IPS-NIHi7 (cell line): ENCODE data around the gene PMP22.

Source experiments
- DNase-seq: peaks from one replicate; pipeline ENCODE4 v3.0.0; 2012; ENCODE audit warnings: mixed read lengths; ENCODE audit errors: extremely low spot score

PMP22 gene

DNA sequence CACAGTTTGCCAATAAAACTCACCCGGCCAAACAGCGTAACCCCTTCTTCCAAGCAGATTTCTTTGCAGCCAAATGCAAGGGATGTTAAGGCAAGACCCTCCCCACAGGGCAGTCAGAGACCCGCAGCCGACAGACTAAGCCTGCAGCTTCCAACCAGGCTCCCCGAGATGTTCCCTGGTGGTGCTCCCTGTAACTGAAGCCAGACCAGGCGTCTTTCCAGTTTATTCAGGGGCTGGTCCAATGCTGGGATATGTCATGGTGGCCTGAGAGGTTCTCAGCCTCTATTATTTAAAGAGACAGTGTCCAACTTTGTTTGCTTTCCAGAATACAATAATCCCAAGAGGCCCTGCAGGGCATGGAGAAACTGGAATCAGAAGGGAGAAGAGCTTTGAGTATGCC lies at the start of gene PMP22:
PMP22 (minus strand) TSS at position 196 of the 400 bp plus-strand sequence. CDS start 4,599 bp downstream, outside the sequence.
- DNase-seq = no peak

DNA sequence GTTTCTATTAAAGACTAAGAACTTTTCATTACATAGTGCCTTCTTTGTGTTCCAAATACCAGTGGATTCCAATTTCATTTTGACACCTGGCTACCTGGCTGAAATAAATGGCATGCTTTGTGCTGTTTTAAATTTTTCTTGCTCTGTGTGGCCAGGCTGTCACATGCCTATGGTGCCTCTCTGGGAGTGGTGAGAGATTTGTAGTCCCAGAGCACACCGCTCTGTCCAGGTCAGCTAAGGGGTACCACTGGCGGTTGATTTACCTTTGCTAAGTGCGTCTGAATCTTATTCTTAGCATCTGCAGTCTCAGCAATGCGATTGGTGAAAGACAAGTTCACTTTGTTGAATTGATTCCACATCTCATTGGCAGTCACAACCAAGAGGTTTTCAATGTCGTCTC lies 46.9 kb upstream of the PMP22 start:
- DNase-seq = no peak

DNA sequence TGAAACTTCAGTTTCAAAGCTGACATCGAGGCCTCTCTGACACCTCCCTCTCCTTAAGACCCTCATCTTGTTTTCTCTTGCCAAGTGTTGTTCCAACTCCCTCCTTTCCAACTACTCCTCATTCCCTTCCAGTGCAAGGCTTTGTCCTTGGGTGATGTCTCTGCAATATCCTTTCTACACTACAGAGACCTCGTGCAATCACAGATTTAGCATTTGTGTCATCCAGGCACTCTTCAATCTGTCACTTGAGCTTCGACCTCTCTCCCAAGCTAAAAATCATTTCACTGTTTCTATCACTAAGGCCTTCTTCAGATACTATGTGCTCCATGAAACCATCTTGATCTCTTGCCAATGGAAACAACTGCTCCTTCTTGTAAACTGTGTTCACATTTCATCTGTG lies 44.7 kb upstream of the PMP22 start:
- no peak for DNase-seq

DNA sequence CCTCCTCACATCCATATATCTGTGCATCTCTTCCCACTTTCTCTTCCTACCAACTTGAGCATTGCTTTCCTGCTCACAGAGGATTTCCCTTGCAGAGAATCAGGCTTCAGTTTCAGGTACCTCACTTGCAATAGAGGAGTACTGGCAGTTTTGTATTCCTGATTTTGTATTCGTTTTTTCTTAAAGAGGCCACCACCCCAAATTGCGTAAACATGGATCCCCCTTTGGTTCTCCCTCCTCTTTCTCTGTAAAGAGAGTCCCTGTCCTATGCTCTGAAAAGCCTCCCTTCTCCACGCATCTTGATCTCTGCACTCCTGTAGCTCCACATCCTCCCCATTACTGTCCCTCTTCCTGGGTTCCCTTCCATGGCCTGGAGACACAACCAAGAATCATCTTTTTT lies 44.1 kb upstream of the PMP22 start:
- DNase-seq = no peak

DNA sequence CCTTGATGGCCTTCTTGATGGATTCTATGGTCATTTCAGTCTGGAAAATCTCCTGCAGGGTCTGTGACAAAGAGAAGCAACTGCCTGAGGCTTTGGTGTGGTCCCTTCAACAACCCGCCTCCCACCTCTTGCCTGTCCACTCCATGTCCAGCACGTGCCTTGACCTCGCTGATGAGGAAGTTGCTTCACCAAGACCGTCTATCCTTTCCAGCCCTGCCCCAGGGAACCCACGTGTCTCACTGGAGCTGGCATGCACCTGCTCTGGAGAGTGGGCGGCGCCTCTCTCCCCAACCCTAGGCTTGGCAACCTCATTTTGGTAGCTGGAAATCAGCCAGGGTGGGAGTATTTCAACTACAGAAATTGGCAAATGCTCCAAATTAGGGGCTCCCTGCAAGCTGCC lies 43.6 kb upstream of the PMP22 start:
- DNase-seq = no peak

DNA sequence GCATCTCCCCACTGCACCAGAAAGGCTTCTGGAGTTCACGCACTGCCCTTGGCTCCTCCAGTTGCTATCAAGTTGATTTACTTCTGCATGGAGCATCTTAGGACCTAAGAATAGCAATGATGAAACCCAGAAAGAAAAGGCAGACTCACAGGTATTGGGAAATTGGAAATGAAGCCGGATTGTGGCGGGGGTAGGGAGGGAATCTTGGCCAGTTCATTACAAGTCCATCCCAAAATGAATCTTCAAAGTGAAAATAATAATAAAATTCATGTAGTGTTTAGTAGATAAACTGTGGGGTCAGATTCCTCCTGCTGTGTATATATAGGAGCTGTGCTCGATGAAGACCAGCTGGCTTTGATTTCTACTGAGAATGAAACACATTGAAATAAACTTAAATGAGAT lies 42.6 kb upstream of the PMP22 start:
- no peak for DNase-seq

DNA sequence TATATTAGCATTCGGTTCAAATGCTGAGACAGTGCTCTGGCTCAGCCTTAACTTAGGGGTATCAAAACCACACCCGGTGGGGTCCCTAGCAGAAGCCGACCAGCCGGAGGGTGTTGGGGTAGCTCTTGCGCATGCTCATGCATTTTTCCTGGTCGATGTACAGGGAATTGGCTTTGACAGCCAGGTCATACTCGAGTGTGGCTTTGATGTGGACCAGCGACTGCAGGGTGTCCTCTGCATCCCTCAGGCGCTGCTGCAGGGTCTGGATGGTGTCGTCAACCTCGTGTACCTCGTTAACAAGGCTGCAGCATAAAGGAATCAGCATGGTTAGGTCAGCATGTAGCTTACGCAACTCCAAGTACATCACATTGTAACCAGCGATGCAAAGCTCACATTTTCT lies 38.7 kb upstream of the PMP22 start:
- DNase-seq = no peak

DNA sequence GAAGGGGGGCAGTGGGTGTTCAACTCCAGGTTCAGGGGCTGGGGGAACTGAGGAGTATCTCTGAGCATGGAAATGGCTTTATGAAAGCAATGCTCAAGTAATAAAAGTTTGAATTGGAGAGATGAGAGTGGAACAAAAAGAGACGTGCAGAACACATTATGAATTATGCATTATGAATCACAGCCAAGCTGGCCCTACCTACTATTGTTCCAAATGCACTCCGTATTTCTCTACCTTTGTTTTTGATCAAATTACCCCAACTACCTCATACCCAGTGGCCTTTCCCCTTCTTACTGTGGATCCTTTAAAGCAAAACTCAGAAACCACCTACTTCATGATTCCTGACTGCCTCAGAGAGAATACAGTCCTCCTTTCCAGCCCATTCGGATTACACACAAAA lies 38.1 kb upstream of the PMP22 start:
- no peak for DNase-seq

DNA sequence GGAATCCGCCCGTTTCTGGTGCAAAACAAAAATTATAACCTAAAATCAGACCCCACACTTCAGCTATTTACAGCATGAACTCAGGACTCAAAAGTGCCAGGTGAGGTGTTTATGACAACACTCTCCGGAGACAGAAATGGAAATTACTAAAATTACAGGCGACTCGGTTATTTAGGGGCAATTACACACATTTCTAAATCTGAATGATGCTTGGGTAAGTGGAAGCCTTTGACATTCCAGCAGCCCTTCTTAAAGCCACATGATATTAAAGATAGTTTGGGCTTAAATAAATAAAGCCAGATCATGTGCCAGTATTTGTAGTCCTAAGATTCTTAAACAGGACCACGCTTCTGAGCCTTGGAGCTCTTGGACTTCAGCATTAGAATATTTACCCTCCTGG lies 36.7 kb upstream of the PMP22 start:
- DNase-seq = no peak

DNA sequence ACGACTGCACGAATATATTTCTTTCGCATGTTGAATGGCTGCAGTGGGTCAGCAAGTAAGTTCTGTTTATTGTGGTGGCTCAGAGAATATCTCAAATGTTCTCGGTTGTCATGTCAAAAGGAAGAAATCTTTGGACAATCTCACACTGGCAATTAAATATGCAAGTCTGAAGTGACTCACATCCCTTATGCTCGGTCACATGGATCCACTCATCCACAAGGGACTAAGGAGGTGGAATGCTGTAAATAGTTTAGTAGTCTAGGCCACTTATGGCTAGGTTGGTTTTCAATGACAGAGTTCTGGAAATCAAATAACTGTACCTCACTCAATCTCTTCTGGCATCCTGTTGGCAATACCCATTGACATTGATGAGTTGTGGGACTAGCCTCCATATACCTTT lies 33.0 kb upstream of the PMP22 start:
- DNase-seq = no peak

DNA sequence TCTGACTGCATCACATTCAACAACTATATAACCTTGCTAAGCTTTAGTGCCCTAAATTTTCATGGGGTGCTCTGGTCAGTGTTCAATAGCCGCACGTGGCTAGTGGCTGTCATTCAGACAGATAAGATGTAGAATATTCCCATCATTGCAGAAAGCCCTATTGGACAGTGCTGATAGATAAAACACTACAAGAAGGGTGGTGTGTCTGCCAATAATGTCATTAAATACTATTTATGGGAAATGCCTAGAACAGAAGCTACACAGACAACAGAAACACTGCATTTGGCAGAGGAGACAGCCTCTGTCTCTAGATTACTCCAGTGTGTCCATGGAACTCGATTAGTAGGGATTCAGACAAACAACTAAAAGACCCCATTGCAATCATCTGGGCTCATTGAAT lies 28.4 kb upstream of the PMP22 start:
- no peak for DNase-seq

DNA sequence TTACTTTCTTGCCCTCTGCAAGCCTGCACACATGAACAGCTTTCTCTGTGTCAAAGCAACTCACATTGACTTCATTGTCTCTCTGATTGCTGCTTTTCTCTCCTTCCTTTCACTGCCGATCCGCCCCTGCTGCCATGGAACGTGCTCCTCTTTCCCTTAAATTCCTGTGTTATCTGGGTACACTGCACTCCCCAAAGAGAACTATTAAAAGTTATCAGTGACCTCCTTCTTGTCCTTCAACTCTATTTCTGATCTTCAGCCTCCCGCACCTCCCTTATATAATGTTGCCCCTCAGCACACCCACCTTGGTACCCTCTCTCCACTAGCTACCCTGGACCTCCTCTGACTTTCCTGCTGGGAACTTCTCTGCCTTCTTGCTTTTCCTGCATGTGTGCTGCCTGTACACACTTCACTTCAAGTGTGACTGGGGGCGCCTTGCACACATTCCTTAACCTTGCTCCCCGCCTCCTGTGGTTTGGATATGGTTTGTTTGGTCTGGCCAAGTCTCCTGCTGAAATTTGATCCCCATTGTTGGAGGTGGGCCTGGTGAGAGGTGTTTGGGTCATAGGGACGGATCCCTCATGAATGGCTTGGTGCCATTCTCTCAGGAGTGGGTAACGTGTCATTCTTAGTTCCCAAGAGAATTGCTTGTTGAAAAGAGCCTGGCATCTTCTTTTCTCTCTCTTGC lies 26.7 kb upstream of the PMP22 start:
- DNase-seq = no peak

DNA sequence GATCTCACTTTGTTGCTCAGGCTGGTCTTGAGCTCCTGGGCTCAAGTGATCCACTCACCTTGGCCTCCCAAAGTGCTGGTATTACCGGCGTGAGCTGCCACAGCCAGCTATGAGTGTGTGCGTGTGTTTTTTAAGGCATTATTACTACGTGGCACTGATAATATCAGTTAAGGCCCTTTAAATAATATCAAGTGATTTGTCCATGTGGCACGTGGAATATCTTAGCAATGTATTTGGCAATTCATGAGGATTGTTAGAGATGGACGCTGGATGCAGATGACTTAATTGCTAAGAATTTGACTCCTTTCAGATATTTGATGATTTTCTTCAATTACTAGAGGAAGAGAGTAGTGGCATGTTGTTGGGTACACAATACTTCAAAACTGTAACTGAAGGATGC lies 25.5 kb upstream of the PMP22 start:
- no peak for DNase-seq

DNA sequence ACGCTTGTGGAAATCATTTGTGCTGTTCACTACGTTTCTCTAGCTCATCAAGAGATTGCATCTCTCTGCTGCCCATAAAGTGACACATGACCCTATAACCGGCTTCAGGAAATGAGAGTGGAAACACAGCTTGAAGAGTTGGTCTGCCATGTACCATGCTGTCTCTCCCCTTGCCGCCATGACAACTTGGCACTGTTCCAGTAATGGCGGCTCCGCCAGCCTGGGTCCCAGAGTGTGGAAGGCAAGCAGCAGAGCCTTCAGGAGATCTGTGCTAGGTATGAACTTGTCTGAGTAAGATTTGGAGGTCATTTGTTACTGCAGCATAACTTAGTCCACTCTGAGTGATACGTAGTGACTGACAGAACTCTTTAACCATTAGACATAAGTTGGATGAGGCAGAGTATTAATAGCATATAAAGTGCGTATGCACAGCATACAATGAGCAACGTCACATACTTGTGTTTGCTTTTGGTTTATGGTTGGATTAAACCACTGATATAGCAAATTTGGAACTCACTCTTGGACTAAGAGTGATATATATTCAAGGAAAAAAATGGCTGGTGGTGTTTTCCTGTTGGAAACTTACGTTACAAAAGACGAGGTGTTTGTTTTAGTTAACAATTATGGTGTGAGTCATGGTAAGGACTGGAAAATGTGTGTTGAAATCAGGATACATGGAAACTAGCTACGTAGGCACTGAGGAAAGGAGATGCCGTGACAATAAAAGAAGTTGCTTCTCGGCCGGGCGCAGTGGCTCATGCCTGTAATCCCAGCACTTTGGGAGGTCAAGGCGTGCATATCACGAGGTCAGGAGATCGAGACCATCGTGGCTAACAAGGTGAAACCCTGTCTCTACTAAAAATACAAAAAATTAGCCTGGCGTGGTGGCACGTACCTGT lies 24.4 kb upstream of the PMP22 start:
- DNase-seq = no peak

DNA sequence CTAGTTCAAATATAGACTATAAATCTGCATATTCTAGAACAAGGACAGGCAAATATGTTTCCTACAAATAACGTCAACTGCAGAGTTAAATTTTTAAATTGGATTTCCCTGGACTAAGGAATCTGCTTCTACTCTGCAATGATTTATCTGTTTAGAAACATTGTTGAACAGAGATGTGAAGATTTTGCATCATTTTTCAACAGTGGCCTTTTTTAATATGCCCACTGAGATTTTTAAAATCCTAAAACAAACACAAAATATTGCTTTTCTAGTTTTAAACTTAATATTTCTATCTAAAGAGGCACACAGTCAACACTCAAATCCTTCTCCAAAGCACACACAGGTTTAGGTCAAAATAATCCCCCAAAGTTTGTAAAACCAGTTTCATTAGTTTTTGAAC lies 23.7 kb upstream of the PMP22 start:
- no peak for DNase-seq

DNA sequence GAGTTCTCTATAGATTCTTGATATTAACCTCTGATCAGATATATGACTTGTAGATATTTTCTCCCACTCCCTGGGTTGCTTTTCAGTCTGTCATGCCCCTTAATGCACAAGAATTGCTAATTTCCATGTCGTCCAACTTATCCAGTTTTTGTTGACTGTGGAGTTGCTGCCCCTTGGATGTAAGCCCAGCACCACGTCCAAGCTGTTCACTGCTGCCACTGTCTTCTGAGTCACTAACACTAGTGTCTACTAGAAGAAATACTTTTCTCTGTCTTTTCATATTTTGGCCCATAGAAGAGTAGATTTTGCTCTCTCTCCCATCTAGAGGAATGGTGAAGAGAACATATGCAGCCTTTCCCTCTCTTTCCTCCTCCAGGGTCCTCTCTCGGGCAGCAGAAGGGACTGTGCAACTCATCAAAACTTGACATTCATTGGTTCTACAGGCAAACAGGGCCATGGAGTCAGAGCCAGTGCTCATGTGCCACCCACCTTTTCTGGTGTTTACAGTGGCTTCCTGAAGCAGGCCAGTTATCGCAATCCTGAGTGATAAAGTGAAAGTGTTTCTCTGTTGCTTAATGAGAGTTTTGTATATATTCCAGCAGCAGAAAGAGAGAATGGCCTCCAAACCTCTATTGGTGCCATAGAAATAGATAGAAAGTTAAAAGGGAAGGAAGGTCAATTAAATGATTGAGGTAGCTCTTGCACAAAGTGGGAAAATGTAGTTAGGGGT lies 22.6 kb upstream of the PMP22 start:
- DNase-seq = no peak

DNA sequence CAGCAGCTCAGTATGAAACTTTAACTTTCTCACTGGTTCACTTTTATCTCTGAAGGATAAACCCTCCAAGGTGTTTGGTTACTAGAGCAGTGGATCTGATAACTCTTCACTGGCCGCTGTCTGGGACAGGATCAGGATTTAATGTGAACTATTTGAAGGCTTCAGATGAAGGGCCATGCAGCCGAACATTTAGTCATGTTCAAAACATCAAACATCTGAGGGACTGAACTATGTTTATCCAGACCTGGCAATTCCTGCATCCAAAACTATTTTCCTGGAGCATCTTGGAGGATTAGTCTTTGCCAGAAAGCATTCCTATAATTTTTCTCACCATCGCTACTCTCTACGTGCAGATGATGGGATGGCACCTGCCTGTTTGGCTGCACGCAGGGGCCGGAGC lies 20.3 kb upstream of the PMP22 start:
- DNase-seq = no peak

DNA sequence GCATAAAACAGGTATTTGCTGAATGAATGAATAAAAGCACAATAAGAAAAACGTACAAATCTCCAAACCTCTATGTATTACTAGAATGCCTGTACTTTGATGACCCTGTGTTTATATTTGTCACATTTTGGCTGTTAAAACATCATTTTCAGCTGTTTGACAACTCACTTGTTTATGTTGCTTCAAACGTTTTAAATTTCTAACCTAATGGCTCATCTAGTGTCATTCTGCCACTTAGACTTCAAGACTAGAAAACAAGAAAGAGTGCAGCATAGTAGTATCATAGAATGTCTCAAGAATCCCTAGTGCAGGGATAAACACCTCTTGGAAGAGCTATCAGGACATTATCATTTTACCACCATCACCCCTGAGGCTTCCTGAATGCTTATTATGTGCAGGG lies 19.4 kb upstream of the PMP22 start:
- DNase-seq = no peak

DNA sequence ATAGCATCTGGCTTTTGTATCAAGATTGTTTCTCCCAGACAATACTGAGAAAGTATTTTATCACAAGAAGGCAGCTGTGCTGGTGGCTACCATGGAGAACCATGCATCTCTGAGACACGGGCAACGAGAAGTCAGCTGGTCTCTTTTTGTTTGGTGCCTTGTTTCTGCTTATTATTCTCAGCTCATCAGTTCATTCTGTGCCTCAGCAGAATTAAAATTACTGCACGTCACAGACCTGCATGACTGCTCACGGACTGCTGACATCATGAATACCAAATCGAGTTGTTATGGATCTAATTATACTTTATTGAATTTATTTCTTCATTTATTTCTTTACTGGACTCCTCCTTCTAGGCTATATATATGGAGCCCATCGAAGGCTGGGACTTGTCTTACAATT lies 19.0 kb upstream of the PMP22 start:
- no peak for DNase-seq

DNA sequence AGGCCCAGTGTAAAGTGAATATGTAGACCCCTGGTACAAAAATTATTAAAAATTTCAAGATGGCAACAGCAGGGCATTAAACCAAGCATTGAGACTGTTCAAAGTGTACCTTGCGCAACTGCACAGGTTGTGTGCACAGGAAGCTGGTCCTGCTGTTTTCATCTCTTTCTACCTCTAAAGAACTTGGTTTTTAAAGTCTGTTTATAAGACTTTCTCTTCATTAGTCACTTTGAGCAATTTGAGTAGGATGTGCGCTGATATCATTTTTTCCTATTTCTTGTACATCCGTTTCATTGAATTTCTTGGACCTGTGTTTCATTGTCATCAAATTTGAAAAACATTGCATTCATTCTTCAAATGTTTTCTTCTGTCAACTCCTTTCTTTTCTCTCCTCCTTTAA lies 16.8 kb upstream of the PMP22 start:
- DNase-seq = no peak

DNA sequence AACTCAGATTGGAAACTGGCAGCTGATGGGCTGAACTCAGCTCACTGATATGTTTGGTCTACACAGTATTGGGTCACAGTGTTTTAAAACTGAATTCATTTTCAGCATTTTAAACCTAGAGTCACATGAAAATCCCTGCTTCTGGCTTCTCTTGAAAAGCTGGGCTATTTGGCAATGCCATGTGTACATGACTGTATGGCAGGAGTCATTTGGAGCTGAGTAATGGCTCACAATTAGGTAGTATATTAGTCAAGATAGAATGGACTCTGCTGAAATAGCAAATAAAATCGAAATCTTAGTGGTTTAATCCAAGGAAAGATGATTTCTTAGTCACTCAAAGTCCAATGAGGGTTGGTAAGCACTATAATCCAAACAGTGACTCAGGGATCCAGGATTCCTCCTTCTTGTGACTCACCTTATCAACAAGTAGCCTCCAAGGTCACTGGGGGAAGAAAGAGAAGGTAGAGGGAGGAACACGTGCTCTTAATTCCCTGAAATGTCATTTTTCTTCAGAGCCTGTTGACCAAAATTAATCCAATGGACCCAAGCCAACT lies 13.9 kb upstream of the PMP22 start:
- no peak for DNase-seq

DNA sequence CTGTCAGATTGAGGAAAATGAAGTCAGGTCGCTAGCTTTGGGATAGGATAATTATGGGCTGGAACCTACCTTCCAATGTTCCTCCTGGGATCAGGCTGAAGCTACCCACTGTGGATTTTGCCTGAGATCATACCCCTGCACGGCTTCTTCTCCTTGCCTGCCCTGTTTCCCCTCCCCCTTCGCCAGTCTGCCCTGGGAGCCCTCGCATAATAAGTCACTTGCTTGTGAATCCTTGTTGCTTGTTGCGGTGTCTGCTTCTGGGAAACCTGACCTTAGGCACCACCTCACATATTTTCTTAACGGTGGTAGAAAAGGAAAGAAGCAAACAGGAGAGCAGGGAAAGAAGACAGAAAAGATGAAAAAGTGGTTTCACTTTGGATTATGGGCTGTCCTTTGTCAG lies 13.3 kb upstream of the PMP22 start:
- no peak for DNase-seq
